Lower leg skin (tissue), 4 donors: ENCODE data around the gene TCN2. TPM values are rescaled to one million over a fixed set of nuclear protein-coding genes. Genes with fewer than 3 reads are reported as not detected.

Source experiments
- DNase-seq, 2 donors: peaks; one replicate each; pipeline ENCODE4 v3.0.0-alpha.2; 2019; ENCODE audit warnings: low spot score in 2 of 2
- H3K4me3 ChIP-seq: fragments of 200-600 bp; sonication (generic); 2 replicates; pipeline ENCODE4 v1.5.1; 2017; ENCODE audit warnings: mild to moderate bottlenecking, low read depth; ENCODE audit not compliant: poor library complexity, severe bottlenecking
- POLR2A ChIP-seq, 2 donors: fragments of 450-650 bp; IDR thresholded peaks; one replicate each; pipeline ENCODE4 v1.6.1; 2016 to 2017; ENCODE audit warnings: antibody characterized with exemption in 2 of 2, mild to moderate bottlenecking in 1 of 2, moderate library complexity in 1 of 2
- WGBS, 2 donors: methylation state at CpG; one replicate each; pipeline ENCODE4 v1.1.5; 2018; 5-methylcytosine and 5-hydroxymethylcytosine counted together
- intact Hi-C: fragments of 100-400 bp; cut with DNase I; formaldehyde crosslinking; loops from one replicate; pipeline ENCODE4 v1.15.0; 2023; ENCODE audit warnings: low total_unique reads
- total RNA-seq, 4 donors: library from RNA; depleted of rRNA; stranded (reverse); fragments of >200 nt; gene quantifications; one replicate each; pipeline ENCODE4 v1.1.0, GENCODE V29; 2016
- TF ChIP-seq, protein P1 (sequence below), 3 donors: fragments of 450-650 bp; IDR thresholded peaks; one replicate each; pipeline ENCODE4 v1.5.1; 2016; ENCODE audit warnings: antibody characterized with exemption in 3 of 3, mild to moderate bottlenecking in 3 of 3, moderate library complexity in 2 of 3

The TCN2 gene
- total RNA-seq, 4 donors from 2014 or later = 9.9 to 20.2 (median 14.8) TPM

DNA sequence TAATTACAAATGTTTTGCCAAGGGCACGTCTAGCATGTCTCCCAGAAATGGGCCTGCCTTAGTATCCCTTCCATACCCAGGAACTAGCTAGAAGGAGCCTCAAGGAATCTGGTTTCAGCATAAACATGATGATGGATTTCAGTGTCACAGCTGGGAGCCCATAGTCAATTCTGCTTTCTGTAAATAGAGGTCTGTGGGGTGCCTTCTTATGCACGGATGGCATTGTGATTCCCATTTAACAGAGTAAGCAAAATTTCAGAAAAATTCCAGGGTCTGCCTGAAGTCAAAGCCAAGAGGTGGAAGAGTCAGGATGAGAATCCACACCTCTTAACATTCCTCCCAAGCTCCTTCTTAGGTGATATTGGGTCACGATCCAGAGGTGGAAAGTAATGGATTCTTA lies 48.6 kb downstream of the TCN2 start:
- DNase-seq = no peak
- WGBS, 2 donors = 66 to 79% methylated on average over 3 of the region's 3 CpGs
- no peak overlapping the region for H3K4me3 ChIP-seq
- TF ChIP-seq, protein P1, sequence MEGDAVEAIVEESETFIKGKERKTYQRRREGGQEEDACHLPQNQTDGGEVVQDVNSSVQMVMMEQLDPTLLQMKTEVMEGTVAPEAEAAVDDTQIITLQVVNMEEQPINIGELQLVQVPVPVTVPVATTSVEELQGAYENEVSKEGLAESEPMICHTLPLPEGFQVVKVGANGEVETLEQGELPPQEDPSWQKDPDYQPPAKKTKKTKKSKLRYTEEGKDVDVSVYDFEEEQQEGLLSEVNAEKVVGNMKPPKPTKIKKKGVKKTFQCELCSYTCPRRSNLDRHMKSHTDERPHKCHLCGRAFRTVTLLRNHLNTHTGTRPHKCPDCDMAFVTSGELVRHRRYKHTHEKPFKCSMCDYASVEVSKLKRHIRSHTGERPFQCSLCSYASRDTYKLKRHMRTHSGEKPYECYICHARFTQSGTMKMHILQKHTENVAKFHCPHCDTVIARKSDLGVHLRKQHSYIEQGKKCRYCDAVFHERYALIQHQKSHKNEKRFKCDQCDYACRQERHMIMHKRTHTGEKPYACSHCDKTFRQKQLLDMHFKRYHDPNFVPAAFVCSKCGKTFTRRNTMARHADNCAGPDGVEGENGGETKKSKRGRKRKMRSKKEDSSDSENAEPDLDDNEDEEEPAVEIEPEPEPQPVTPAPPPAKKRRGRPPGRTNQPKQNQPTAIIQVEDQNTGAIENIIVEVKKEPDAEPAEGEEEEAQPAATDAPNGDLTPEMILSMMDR (IDR thresholded peaks at IDR 0.05) = no peak
- no peak for TF ChIP-seq POLR2A (IDR thresholded peaks at IDR 0.05)
- intact Hi-C loops = no loop called here

DNA sequence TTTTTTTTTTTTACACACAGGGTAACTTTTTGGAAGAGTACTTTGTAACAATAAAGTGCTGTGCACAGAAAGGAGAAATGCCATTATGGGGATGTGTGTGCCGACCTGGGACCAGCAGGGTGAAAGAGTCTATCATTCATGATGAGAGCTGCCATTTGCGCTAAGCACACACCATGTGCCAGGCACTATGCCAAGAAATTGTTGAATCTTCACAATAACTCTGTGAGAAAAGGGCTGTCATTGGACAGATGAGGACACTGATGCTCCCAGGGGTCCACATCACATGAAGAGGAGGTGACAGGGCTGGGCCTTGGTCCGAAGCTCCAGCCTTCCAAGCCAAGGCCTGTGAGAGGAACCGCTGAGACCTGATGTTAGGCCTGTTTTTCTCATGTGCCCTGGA lies 55.1 kb downstream of the TCN2 start:
- H3K4me3 ChIP-seq = no peak overlapping the region
- 81 to 92% methylated on average over 4 of the region's 4 CpGs for WGBS, 2 donors
- no peak for DNase-seq
- intact Hi-C loops = no loop called here
- TF ChIP-seq, protein P1 (IDR thresholded peaks at IDR 0.05) = no peak
- TF ChIP-seq POLR2A (IDR thresholded peaks at IDR 0.05) = no peak

DNA sequence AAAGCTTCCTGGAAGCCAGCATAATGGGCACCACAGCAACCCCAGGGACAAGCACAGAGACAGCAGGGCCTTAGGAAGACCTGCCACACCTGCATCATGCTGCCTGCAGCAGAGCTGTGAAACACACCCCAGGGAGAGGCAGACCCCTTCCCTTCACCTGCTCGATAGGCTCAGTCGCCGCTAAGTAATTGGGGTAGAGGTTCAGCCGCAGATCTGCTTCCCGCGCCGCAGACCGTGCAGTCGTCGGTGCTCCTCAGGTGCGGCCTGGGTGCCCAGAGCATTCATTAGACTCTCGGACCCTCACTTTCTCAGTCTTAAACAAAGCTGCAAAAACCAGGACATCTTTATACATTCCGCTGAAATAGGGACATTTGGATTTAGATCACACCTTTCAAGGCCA lies 57.8 kb downstream of the TCN2 start:
- 97 to 98% methylated on average over 13 of the region's 13 CpGs for WGBS, 2 donors

DNA sequence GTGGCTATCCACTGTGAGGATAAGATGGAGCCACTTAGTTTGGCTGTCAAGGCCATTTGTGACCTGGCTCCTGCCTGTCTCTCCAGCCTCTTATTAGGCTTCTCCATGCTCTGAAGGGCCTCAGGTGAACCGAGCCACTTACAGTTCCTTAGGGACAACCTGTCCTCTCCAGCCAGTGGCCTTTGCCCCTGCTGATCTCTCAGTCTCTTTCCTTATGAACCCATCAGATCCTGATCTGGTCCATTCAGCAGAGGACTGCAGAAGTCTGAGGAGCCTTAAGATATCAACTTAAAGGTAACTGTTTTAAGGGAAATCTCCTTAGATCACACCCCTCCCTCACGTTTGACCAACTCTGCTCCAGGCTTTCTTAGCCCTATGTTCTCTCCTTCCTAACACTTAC lies 58.3 kb downstream of the TCN2 start:
- WGBS, 2 donors = 62 to 63% methylated on average over 2 of the region's 2 CpGs
- intact Hi-C loops = no loop called here
- no peak overlapping the region for H3K4me3 ChIP-seq
- no peak for DNase-seq
- TF ChIP-seq, protein P1 (IDR thresholded peaks at IDR 0.05) = no peak
- TF ChIP-seq POLR2A (IDR thresholded peaks at IDR 0.05) = no peak

More for the DNA sequence above, 57.8 kb downstream of the TCN2 start:
- H3K4me3 ChIP-seq = no peak overlapping the region
- TF ChIP-seq, protein P1 (IDR thresholded peaks at IDR 0.05) = no peak
- no peak for TF ChIP-seq POLR2A (IDR thresholded peaks at IDR 0.05)
- no peak for DNase-seq
- intact Hi-C loops = no loop called here

DNA sequence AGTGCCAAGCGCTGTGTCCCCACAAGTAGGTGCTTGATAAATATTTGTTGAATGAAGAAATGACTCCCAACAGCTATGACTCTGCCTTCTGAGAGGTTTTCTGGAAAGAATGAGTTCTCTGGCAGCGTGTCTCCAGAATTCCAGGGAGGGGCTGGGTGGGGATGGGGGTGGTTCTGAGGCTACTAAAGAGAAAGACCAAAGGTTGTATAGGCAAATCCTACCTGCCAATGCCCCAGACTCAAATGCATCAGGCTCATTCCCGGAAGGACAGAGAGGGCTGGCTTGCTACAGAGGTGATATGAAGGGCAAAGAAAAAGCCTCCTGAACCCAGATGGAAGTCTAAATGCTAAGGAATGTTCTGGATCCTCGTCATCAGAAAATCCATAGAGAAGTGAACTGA lies 58.8 kb downstream of the TCN2 start:
- no peak overlapping the region for H3K4me3 ChIP-seq
- intact Hi-C loops = no loop called here
- DNase-seq = no peak
- WGBS, 2 donors = 48 to 71% methylated on average over 4 of the region's 4 CpGs
- TF ChIP-seq, protein P1 (IDR thresholded peaks at IDR 0.05) = no peak
- TF ChIP-seq POLR2A (IDR thresholded peaks at IDR 0.05) = no peak

DNA sequence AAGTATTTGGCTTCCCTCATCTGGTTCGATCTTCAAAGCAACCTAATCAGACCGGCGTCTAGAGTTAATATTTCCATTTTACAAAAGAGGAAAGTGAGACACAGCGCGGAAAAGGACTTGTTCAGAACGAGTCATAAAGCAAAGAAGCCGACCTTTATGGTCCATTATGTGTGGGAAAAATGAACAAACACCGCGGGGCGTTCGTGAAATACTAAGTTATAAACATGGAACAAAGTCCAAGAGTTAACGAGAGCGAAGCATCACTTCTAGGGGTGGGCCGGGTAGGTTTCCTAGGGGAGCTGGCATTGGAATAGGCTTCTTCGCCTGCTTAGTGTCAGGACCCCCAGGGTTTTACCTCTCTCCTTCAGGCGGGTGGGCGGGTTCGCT lies 60.1 kb downstream of the TCN2 start:
- peak overlapping the region; percentile 57 for H3K4me3 ChIP-seq
- no peak for DNase-seq
- TF ChIP-seq POLR2A (IDR thresholded peaks at IDR 0.05) = no peak
- TF ChIP-seq, protein P1 (IDR thresholded peaks at IDR 0.05) = no peak
- 0 to 1% methylated on average over 18 of the region's 18 CpGs for WGBS, 2 donors
- intact Hi-C loops = no loop called here
